ENCODE measurements around the gene GGA2.

GRCh38 chr16:23452221-23452571, 58.1 kb downstream of the GGA2 start:
- TF ChIP-seq CTCF (IDR thresholded peaks at IDR 0.05) (no peak), POLR2A (IDR thresholded peaks at IDR 0.05) (no peak), POLR2AphosphoS5 (IDR thresholded peaks at IDR 0.05) (no peak)

All from breast epithelium (tissue), 3 donors.